NCI-H1417 (cell line): ENCODE measurements around the gene SDF4.
A peak's percentile ranks its signal among the peaks of the same experiment; 100 is the strongest.

Experiments
- DNase-seq, 3 experiments: peaks; one replicate each; lab custom pipeline; 2025; lab: John Stamatoyannopoulos, UW

Gene SDF4

GRCh38 chr1:1242461-1243265 lies 10.9 kb upstream of the SDF4 start:
- DNase-seq = no peak

- DNase-seq = no peak
Observed at GRCh38 chr1:1241588-1242219, 9.9 kb upstream of the SDF4 start.

- no peak for DNase-seq
Observed at GRCh38 chr1:1240822-1241587, 9.2 kb upstream of the SDF4 start.

DNA sequence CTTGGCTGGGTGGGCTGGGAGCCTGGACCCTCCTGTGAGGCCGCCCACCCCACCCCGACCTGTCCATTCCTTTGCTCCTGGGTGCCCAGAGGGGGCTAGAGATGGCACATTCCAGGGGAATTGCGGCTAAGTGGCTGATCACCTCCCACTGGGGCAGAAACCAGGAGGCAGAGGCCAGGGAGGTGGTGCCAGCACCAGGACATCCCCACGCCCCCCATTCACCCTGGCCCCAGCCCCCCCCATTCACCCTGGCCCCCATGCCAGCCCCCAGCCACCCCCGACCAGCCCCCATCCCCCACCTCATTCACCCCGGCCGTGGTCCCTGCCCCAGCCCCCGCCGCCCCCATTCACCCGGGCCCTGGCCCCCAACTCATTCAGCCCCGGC lies 8.5 kb upstream of the SDF4 start:
- no peak for DNase-seq

DNA sequence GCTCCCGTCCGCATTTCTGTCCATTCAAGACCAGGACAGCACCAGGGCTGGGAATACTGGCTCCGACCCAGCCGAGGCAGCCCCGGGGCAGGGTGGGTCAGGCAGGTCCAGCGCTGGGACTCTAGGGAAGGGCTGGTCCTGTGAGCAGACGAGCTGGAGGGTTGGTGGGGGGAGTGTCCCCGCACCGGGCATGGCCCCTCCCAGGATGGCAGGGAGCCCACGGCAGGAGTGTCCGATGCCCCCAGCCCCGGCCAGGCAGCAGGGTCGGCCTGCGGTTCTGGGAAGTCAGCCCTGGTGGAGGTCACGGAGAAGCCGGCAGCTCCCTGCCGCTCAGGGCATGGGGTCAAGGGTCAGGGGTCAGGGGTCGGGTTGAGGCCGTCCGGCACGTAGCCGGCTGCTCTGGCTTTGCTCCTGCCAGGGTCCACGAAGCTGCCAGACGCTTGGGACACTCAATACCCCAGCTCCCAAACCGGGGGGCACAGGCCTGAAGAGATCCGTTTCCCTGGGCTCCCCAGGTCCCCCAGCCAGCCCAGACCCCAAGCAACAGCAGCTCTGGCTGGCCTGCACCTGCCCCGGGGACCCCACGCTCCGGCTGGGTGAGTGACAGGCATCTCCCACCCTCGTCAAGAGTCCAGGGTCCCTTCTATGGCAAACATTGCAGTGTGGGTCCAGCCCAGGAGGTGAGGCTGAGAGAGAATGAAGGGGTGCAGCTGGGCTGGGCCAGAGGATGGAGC lies 8.0 kb upstream of the SDF4 start:
- no peak for DNase-seq

- no peak for DNase-seq
Observed at GRCh38 chr1:1239227-1239613, 7.4 kb upstream of the SDF4 start.

GRCh38 chr1:1238702-1239178 lies 6.9 kb upstream of the SDF4 start:
- DNase-seq = no peak

DNA sequence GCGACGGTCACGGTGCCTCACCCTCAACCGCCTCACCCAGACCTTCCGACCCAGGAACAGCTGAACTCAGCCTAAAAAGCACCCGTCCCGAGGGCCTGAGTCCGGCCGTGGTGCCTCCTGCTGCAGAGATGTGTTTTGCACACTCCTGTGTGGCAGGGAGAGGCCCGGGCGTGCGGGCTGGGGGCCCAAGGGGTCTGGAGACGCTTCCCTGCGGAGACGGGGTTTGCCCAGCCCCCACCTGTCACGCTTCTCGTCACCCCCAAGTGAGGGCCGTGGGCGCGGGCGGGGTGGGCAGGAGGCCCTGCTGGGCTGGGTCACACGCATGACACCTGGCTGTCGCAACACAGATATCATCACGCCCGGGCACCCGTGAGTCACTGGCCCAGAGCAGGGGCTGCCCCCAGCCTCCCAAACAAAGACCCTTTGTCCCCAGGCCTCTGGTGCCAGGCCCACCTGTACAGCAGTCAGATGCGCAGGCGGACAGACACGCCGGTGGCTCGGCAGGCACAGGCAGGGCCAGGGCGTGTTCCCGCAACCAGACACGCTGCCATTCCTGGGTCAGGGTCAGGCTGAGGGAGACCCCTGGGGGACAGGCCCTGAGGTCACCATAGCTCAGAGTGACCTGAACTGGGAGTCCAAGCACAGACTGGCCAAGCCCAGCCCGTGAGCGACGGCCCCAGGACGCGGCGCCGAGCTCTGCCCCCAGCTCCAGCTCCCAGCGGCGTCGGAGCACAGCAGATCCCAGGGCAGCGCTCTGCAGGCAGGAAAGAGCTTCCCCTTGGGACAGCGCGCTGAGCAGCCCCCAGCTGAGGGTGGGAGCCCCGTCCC lies 6.3 kb upstream of the SDF4 start:
- DNase-seq = no peak

DNA sequence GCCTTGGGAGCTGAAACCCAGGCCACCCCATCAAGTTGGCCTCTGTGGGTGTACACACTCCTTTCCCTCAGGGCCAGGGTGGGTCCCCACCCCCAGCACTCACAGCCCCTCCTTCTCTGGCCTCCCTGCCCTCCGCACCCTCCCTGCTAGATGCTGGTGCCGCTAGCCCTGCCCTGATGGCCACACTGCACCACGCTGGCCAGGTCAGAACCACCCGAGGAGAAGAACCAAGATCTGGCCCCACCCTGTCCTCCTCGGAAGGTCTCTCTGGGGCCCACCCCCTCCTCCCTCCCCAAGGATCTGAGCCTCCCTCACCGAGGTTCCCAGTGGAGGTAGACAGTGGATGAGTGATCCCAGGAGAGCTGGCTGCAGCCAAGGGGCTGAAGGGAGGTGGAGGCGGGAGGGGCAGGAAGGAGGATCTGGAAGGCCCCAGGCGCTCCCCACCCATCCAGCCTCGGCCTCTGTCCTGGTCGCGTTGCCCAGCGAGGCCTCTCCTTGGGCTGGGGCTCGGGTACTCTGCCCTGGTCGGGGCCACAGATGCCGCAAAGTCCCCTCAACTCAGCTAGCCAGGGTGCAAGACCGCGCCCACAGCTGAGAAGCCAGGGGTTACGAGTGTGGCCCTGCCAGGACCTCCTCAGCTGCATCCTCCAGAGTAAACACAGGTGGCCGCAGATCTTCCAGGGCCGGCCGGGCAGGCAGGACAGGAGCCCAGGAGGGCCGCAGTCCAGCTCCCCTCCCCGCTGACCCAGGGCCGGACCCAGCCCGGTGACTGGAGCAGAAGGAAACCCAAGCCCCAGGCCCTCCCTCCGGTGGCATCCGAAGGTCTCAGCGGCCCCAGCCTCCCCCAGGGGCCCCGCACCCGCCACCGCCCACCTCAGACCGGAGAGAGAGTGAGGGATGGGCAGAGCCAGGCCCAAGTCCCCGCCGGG lies 5.4 kb upstream of the SDF4 start:
- DNase-seq = peak in 1 of 3 experiments; percentile 21

GRCh38 chr1:1236176-1236763 lies 4.5 kb upstream of the SDF4 start:
- no peak for DNase-seq

- no peak for DNase-seq
Observed at GRCh38 chr1:1235016-1235744, 3.4 kb upstream of the SDF4 start.

DNA sequence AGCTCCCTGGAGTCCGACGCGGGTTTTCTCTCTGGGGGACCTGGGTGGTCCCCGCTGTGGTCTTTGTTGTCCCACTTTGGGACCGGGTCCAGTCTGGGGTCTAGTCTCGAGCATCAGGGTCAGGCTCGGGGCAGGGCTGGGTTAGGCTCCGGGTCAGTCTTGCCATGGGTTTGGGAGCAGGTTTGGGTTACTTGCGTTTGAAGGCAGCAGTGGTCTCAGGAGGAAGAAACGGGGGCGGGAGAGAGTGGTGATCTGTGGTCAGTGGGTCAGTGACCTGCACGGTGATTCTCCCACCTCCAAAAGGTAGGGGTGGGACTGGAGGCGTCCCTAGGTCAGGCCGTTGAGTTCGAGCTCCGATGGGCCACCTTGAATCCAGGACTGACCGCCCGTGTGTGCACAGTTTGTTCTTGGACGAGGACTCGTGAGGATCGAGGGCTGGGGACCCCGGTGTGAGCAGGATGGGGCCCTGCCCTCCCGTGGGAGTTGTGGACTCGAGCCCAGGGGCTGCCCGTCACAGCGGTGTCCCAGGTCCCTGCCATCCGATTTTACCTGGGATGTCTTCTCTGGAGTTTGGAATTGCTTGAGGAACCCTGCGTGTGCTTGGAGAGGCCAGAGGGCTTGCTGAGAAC lies 2.5 kb upstream of the SDF4 start:
- DNase-seq = no peak

- DNase-seq = no peak
Observed at GRCh38 chr1:1233567-1233892, 1.7 kb upstream of the SDF4 start.

- DNase-seq = peak in 2 of 3 experiments; percentile 46 to 68
Observed at GRCh38 chr1:1232796-1233566, 1.2 kb upstream of the SDF4 start.

- peak in 2 of 3 experiments; percentile 64 to 80 for DNase-seq
Observed at GRCh38 chr1:1232208-1232795, 501 bp upstream of the SDF4 start, which contains the start of gene B3GALT6. B3GALT6 (plus strand) TSS chr1:1232237; CDS start chr1:1232279, 42 bp downstream.

GRCh38 chr1:1230656-1231399 lies 973 bp downstream of the SDF4 start:
- DNase-seq = peak in 1 of 3 experiments; percentile 26

GRCh38 chr1:1229770-1230169 lies 2.0 kb downstream of the SDF4 start:
- no peak for DNase-seq
